PC-3 (cell line): ENCODE measurements around the gene BPIFB3.
"Not testable (repeated sequence)": the region's sequence is repeated elsewhere in the genome, so short reads cannot be mapped to it uniquely, and the experiment has no call there.

ENCODE experiments used
- CTCF ChIP-seq: fragments of 300-600 bp; sonication (generic); conservative IDR thresholded peaks from 2 replicates; pipeline ENCODE4 v1.5.1; 2017; ENCODE audit warnings: antibody characterized with exemption, low read depth, mild to moderate bottlenecking, low read length
- EZH2 ChIP-seq: fragments of 300-600 bp; sonication (generic); IDR thresholded peaks from one replicate; pipeline ENCODE4 v1.6.1; 2017; ENCODE audit warnings: antibody characterized with exemption, mild to moderate bottlenecking, low read length; ENCODE audit not compliant: unreplicated experiment
- EZH2phosphoT487 ChIP-seq: fragments of 300-600 bp; sonication (generic); IDR thresholded peaks from 2 replicates; pipeline ENCODE4 v1.6.1; 2018; ENCODE audit warnings: mild to moderate bottlenecking, antibody characterized with exemption, low read length, borderline replicate concordance

GRCh38 chr20:33115501-33115900 lies 61.8 kb downstream of the BPIFB3 start:
- not testable (repeated sequence) for TF ChIP-seq CTCF, EZH2, EZH2phosphoT487
